HG03103 (cell line): ENCODE measurements around the gene HUS1.
"Not testable (repeated sequence)": the region's sequence is repeated elsewhere in the genome, so short reads cannot be mapped to it uniquely, and the experiment has no call there.

Experiments used
- ATAC-seq: cut with Tn5 transposase; IDR thresholded peaks from one replicate; pipeline ENCODE4 v1.9.1; 2021; ENCODE audit warnings: low read depth; ENCODE audit not compliant: unreplicated experiment

Gene HUS1

GRCh38 chr7:47931005-47932004 is 48.1 kb downstream of the HUS1 start:
- no peak for ATAC-seq

- no peak for ATAC-seq
Measured at GRCh38 chr7:47924266-47924665, 55.1 kb downstream of the HUS1 start.

GRCh38 chr7:47923081-47923875 is 56.1 kb downstream of the HUS1 start:
- ATAC-seq = not testable (repeated sequence)

- not testable (repeated sequence) for ATAC-seq
Measured at GRCh38 chr7:47916514-47916913, 62.9 kb downstream of the HUS1 start.

GRCh38 chr7:47915616-47915976 is 63.8 kb downstream of the HUS1 start:
- no peak for ATAC-seq

- no peak for ATAC-seq
Measured at GRCh38 chr7:47914717-47915615, 64.4 kb downstream of the HUS1 start.
